ENCODE results near the gene FBXO24.

The FBXO24 gene

GRCh38 chr7:100567031-100567730, 18.9 kb upstream of the FBXO24 start:
- H3K4me3 ChIP-seq (ENCODE audit: low read length) = no peak overlapping the region
- DNase-seq (ENCODE audit: low read depth) = no peak
- TF ChIP-seq CTCF (conservative IDR thresholded peaks at IDR 0.05; ENCODE audit: low read depth, low read length) = no peak

DNA sequence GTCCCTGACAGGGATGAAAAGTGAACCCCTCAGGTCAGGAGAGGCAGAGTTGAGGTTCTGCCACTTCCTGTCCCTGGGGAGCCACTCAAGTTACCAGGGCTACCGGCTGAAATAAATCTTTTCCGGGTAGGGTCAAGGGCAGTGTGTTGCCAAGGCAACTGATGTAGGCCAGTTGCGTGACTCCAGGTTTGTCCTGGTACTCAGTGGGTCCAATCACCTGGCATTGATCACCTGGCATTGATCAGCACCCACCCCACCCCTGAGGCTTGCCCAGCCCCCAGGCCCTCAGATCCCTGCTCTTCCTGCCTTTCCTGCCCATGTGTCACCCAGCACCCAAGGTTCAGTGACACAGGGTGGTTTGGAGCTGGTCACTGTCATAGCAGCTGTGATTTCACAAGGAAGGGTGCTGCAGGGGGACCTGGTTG, 18.4 kb upstream of the FBXO24 start:
- no peak for DNase-seq (ENCODE audit: low read depth)
- no peak overlapping the region for H3K4me3 ChIP-seq (ENCODE audit: low read length)
- TF ChIP-seq CTCF (conservative IDR thresholded peaks at IDR 0.05; ENCODE audit: low read depth, low read length) = no peak

DNA sequence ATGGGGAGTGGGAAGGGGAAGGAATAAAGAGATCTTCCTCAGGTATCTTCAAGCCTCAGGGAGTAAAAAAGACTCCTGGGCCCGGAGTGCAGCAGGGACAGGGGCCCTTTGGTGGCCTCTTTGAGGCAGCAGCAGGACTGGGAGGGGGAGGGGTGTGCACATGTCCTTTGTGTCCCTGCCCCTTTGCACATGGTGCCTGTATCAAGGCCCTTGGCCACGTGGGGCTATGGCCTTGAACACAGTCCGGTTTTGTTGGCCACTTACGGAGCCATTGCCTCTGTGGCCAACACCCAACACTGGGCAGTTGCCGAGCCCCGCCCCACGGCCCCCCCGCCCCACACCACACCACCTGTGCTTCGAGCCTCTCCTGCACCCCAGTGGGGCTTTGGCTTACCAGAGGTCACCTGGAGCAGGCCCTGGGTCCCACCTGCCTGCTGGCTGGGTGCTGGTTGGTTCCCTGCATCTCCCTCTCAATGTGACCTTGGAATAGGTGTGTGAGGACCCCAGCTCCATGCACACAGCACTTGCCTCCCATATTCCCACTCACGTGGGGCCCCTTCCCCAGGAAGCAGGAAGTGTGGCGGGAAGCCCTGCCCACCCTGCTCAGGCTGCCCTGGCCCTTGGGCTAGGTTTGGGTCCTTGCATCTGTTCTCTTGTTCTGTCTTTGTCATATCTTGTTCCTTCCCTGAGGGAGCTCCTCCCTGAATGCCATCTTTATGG, 17.8 kb upstream of the FBXO24 start:
- TF ChIP-seq CTCF (conservative IDR thresholded peaks at IDR 0.05; ENCODE audit: low read depth, low read length) = no peak
- H3K4me3 ChIP-seq (ENCODE audit: low read length) = no peak overlapping the region
- DNase-seq (ENCODE audit: low read depth) = no peak

DNA sequence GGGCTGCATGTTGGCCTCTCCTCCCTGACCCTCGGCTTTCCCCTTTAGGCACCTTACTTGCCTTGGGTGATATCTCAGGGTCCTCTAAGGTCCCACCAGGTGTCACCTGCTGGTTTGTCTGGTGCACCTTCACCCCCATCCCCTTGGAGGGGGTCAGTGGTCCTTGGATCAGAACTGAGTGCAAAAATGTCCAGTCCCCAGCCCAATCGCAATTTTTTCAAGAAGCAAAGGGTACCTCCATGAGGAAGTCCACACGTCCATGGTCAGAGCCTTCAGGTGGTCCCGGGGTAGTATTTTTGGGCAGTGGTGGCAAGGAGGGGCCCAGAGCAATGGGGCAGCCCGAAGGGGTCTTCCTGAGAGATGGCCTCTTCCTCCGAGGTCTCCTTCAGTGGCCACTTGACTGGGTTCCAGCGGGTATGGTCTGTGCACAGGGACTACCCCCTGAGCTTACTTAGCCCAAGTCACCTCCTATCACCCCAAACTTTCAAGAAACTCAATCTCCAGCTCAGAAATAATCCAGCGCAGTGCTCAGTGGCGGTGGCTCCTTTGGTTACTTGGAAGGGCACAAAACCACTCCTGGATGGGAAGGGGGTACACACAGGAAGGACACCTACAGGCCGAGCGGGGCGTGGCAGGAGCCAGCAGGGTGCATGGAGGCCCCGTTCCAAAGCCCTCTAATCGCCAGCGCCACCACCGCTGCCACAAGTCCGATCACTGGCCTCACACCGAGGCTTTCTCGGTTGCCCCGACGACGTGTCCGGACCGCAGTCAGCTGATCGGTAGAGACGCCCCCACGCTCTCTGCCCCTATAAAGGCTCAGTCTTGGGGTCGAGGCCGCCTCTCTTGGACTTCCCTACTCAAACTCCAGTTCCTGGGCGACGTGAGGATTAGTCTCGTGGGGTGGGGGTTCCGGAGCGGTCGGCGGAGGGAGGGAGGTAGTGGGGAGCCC, 17.0 kb upstream of the FBXO24 start:
- TF ChIP-seq CTCF (conservative IDR thresholded peaks at IDR 0.05; ENCODE audit: low read depth, low read length) = peak; percentile 51
- DNase-seq (ENCODE audit: low read depth) = no peak
- peak overlapping the region; percentile 22 for H3K4me3 ChIP-seq (ENCODE audit: low read length)

DNA sequence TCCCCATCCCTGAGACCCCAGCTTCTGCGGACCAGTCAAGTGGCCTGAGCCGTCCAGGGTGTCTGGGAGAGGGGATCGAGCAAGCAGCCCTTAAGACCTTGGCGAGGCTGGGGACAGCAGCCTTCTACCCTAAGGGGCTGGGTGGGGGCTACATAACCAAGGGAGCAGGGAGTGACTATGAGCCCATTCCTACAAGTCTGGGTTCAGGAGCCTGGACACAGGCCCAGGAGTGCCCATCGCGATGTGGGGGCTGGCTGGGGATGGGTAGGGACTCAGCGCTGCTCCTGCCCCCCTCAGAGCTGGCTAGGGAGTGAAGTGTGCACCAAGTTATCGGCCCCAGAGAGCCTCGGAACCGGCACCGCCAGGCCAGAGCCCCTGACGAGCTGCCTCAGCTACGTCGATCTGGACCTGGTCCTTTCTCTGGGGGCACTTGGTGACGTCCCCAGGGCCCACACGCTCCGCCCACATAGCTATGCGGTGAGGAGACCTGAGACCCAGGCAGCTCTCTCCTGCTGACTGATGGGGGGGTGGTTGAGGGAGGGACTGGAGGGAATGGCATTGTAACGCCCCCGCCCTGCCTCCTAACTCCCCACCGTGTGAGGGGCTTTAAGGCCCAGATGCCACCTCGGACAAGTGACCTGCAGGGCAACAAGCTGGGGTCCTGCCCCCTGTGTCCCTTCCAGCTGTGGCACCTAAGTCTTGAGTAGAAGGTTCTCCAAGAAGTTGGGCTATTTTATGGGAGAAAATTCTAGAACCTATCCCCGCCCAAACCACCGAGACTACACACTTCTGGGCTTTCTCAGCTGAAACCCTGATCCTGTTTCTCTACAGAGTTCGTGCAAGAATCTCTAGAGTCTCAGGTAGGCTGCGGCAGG, 14.9 kb upstream of the FBXO24 start:
- no peak for TF ChIP-seq CTCF (conservative IDR thresholded peaks at IDR 0.05; ENCODE audit: low read depth, low read length)
- no peak overlapping the region for H3K4me3 ChIP-seq (ENCODE audit: low read length)
- no peak for DNase-seq (ENCODE audit: low read depth)

DNA sequence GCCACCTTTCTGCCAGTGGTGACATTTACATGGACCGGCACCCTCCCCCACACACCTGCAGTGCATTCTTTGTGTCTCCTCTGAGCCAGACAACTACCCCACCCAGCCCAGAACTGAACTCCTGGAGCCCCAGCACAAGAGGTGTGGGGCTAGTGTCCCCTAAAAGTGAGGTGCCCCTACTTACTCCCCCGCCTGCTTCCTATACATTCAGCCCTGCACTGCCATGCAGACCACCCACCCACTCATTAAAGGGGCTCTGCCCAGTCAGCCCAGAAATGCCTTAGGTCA, 14.4 kb upstream of the FBXO24 start:
- H3K4me3 ChIP-seq (ENCODE audit: low read length) = no peak overlapping the region
- no peak for DNase-seq (ENCODE audit: low read depth)
- TF ChIP-seq CTCF (conservative IDR thresholded peaks at IDR 0.05; ENCODE audit: low read depth, low read length) = no peak

Data from retinal pigment epithelial cell (primary cell).